Measurements from ENCODE around the gene PSENEN. TPM values are rescaled to one million over a fixed set of nuclear protein-coding genes. Genes with fewer than 3 reads are reported as not detected.

PSENEN gene
- total and polyA plus RNA-seq, 9 of the 15 experiments (the other 6 are each of a cell fraction or from before 2014, with no cell fraction given), result 34.5 to 299 (median 61.1) TPM

DNA sequence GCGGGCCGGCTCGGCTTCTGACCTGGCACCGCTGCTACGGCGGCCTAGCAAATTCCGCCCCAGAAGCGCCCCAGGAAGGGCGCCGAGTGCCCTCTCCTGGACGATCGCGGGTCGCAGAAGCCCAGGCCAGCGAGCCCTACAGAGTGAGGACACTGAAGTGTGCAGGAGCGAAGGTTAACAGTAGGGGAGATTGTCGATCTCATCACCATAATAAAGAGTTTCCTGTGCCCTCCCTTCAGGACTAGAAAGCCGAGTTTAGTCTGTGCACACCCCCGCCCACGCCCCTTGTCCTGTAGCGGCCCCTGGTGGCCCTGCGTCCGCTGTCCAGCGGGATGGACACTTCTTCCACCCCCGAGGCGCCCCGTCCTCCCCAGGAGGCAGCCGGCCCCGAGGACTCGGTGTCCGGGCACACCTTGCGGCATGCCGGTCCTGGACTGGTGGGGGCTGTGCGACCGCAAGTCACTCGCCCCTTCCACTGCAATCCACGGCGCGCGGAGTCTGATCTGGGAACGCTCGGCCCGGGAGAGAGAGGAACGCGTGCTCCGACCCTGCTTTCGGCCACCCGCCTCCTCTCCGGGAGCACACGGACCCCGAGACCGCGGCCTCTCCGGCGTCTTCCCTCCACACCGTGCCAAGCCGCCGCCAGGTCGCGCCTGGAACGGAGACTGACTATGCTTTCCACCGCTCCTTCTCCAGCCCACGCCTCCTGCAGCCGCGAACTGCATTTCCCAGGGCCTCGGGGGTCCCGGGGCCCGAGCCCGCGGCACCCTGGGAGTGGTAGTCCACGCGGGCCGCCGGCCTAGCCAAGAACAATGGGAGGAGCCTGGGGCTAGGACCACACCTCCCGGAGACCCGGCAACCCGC lies 28.4 kb upstream of the PSENEN start (continued):
- TF ChIP-seq, protein P1, sequence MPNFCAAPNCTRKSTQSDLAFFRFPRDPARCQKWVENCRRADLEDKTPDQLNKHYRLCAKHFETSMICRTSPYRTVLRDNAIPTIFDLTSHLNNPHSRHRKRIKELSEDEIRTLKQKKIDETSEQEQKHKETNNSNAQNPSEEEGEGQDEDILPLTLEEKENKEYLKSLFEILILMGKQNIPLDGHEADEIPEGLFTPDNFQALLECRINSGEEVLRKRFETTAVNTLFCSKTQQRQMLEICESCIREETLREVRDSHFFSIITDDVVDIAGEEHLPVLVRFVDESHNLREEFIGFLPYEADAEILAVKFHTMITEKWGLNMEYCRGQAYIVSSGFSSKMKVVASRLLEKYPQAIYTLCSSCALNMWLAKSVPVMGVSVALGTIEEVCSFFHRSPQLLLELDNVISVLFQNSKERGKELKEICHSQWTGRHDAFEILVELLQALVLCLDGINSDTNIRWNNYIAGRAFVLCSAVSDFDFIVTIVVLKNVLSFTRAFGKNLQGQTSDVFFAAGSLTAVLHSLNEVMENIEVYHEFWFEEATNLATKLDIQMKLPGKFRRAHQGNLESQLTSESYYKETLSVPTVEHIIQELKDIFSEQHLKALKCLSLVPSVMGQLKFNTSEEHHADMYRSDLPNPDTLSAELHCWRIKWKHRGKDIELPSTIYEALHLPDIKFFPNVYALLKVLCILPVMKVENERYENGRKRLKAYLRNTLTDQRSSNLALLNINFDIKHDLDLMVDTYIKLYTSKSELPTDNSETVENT (CRISPR knock-in tag; IDR thresholded peaks at IDR 0.05), result 0 out of 2 replicates have a peak, but pooled peaks have one; percentile 11
- TF ChIP-seq ZNF77 (CRISPR knock-in tag; IDR thresholded peaks at IDR 0.05) (no peak), ELF2 (CRISPR knock-in tag; IDR thresholded peaks at IDR 0.05) (0 out of 2 replicates have a peak, but pooled peaks have one; percentile 76), ZHX1 (conservative IDR thresholded peaks at IDR 0.05; ENCODE audit: low read length) (no peak), FOXA3 (CRISPR knock-in tag; conservative IDR thresholded peaks at IDR 0.05 in 1 of 2, IDR thresholded peaks at IDR 0.05 in 1 of 2) (0 out of 4 replicates have a peak, but pooled peaks of 1 of the 2 experiments have one; percentile 62), ZNF140 (CRISPR knock-in tag; IDR thresholded peaks at IDR 0.05) (no peak), SMAD4 (CRISPR knock-in tag; conservative IDR thresholded peaks at IDR 0.05) (0 out of 2 replicates have a peak, but pooled peaks have one; percentile 16), ZNF253 (CRISPR knock-in tag; conservative IDR thresholded peaks at IDR 0.05) (no peak), POLR2B (IDR thresholded peaks at IDR 0.05; ENCODE audit: low read depth, partially characterized antibody) (no peak), BACH1 (tag; IDR thresholded peaks at IDR 0.05) (no peak)
- TF ChIP-seq, protein P2, sequence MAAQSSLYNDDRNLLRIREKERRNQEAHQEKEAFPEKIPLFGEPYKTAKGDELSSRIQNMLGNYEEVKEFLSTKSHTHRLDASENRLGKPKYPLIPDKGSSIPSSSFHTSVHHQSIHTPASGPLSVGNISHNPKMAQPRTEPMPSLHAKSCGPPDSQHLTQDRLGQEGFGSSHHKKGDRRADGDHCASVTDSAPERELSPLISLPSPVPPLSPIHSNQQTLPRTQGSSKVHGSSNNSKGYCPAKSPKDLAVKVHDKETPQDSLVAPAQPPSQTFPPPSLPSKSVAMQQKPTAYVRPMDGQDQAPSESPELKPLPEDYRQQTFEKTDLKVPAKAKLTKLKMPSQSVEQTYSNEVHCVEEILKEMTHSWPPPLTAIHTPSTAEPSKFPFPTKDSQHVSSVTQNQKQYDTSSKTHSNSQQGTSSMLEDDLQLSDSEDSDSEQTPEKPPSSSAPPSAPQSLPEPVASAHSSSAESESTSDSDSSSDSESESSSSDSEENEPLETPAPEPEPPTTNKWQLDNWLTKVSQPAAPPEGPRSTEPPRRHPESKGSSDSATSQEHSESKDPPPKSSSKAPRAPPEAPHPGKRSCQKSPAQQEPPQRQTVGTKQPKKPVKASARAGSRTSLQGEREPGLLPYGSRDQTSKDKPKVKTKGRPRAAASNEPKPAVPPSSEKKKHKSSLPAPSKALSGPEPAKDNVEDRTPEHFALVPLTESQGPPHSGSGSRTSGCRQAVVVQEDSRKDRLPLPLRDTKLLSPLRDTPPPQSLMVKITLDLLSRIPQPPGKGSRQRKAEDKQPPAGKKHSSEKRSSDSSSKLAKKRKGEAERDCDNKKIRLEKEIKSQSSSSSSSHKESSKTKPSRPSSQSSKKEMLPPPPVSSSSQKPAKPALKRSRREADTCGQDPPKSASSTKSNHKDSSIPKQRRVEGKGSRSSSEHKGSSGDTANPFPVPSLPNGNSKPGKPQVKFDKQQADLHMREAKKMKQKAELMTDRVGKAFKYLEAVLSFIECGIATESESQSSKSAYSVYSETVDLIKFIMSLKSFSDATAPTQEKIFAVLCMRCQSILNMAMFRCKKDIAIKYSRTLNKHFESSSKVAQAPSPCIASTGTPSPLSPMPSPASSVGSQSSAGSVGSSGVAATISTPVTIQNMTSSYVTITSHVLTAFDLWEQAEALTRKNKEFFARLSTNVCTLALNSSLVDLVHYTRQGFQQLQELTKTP (IDR thresholded peaks at IDR 0.05; ENCODE audit: low read depth in 1 of 2, partially characterized antibody in 2 of 2), result peak in 1 of 2 experiments; percentile 98
- TF ChIP-seq, protein P3, sequence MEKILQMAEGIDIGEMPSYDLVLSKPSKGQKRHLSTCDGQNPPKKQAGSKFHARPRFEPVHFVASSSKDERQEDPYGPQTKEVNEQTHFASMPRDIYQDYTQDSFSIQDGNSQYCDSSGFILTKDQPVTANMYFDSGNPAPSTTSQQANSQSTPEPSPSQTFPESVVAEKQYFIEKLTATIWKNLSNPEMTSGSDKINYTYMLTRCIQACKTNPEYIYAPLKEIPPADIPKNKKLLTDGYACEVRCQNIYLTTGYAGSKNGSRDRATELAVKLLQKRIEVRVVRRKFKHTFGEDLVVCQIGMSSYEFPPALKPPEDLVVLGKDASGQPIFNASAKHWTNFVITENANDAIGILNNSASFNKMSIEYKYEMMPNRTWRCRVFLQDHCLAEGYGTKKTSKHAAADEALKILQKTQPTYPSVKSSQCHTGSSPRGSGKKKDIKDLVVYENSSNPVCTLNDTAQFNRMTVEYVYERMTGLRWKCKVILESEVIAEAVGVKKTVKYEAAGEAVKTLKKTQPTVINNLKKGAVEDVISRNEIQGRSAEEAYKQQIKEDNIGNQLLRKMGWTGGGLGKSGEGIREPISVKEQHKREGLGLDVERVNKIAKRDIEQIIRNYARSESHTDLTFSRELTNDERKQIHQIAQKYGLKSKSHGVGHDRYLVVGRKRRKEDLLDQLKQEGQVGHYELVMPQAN (IDR thresholded peaks at IDR 0.05; ENCODE audit: borderline replicate concordance), result peak; percentile 88
